22Rv1 (cell line): Measurements from ENCODE around the gene SCAPER.

ENCODE experiments used
- CTCF ChIP-seq: fragments of 450-650 bp; IDR thresholded peaks from 2 replicates; pipeline ENCODE4 v1.5.1; 2017; ENCODE audit warnings: mild to moderate bottlenecking
- ZFX ChIP-seq: fragments of 450-650 bp; IDR thresholded peaks from 2 replicates; pipeline ENCODE4 v1.6.1; 2017; ENCODE audit warnings: antibody characterized with exemption, borderline replicate concordance

- no peak for TF ChIP-seq CTCF
- TF ChIP-seq ZFX, result no peak
Observed at GRCh38 chr15:76321602-76322001, 583.5 kb downstream of the SCAPER start.
